ENCODE data around the gene CD47. TPM values are rescaled to one million over a fixed set of nuclear protein-coding genes. Genes with fewer than 3 reads are reported as not detected.

Gene CD47
- total and polyA plus RNA-seq, 8 donors: 142 to 356 (median 187) TPM

- Histone ChIP-seq H3K4me1 (no peaks in the 10 kb centered on the region), H3K36me3 (no peaks in the 10 kb centered on the region), H3K27ac (no peak overlapping the region), H3K4me3 (no peak overlapping the region), H3K9me3 (no peaks in the 10 kb centered on the region), H3K27me3 (peaks cover 0 to 8% of the 10 kb centered on the region in 2 donors)
- ATAC-seq: no peak
- DNase-seq: no peak
- intact Hi-C loops (cut with DNase I): no loop called here
- TF ChIP-seq, protein P1, sequence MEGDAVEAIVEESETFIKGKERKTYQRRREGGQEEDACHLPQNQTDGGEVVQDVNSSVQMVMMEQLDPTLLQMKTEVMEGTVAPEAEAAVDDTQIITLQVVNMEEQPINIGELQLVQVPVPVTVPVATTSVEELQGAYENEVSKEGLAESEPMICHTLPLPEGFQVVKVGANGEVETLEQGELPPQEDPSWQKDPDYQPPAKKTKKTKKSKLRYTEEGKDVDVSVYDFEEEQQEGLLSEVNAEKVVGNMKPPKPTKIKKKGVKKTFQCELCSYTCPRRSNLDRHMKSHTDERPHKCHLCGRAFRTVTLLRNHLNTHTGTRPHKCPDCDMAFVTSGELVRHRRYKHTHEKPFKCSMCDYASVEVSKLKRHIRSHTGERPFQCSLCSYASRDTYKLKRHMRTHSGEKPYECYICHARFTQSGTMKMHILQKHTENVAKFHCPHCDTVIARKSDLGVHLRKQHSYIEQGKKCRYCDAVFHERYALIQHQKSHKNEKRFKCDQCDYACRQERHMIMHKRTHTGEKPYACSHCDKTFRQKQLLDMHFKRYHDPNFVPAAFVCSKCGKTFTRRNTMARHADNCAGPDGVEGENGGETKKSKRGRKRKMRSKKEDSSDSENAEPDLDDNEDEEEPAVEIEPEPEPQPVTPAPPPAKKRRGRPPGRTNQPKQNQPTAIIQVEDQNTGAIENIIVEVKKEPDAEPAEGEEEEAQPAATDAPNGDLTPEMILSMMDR (IDR thresholded peaks at IDR 0.05): no peak
Measured at GRCh38 chr3:108013141-108014055, 77.4 kb downstream of the CD47 start.

DNA sequence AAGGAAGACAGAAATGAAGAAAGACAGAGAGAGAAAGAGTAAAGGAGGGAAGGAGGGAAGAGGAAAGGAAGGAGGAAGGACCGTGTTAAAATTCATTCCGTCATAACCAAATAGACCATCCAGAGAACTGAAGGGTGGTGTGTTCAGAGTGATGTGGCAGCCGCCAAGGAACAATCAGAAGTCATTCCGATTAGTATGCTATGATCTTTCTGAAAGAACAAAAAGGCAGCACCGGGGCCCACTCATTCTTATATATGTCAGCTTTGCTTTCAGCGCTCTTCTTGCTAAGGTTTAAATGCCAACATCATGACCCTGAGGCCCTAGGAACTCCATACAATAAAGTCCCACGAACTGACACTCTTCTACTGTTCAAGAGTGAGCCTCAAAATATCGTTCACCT lies 78.5 kb downstream of the CD47 start:
- Histone ChIP-seq H3K4me1 (peaks cover 0 to 3% of the 10 kb centered on the region in 2 donors), H3K27ac (no peak overlapping the region), H3K4me3 (no peak overlapping the region), H3K9me3 (no peaks in the 10 kb centered on the region), H3K36me3 (no peaks in the 10 kb centered on the region), H3K27me3 (no peaks in the 10 kb centered on the region)
- no peak for ATAC-seq
- no peak for DNase-seq
- intact Hi-C loops (cut with DNase I): no loop called here
- TF ChIP-seq, protein P1 (IDR thresholded peaks at IDR 0.05): no peak

- no peak overlapping the region for H3K4me3 ChIP-seq
- H3K27me3 ChIP-seq: no peaks in the 10 kb centered on the region
- intact Hi-C loops (cut with DNase I): no loop called here
- no peak overlapping the region for H3K27ac ChIP-seq
- ATAC-seq: no peak
- peaks cover 3 to 10% of the 10 kb centered on the region in 2 donors for H3K4me1 ChIP-seq
- H3K36me3 ChIP-seq: no peaks in the 10 kb centered on the region
- no peak for DNase-seq
- TF ChIP-seq, protein P1 (IDR thresholded peaks at IDR 0.05): no peak
- H3K9me3 ChIP-seq: no peaks in the 10 kb centered on the region
Measured at GRCh38 chr3:108011616-108012015, 79.2 kb downstream of the CD47 start.

DNA sequence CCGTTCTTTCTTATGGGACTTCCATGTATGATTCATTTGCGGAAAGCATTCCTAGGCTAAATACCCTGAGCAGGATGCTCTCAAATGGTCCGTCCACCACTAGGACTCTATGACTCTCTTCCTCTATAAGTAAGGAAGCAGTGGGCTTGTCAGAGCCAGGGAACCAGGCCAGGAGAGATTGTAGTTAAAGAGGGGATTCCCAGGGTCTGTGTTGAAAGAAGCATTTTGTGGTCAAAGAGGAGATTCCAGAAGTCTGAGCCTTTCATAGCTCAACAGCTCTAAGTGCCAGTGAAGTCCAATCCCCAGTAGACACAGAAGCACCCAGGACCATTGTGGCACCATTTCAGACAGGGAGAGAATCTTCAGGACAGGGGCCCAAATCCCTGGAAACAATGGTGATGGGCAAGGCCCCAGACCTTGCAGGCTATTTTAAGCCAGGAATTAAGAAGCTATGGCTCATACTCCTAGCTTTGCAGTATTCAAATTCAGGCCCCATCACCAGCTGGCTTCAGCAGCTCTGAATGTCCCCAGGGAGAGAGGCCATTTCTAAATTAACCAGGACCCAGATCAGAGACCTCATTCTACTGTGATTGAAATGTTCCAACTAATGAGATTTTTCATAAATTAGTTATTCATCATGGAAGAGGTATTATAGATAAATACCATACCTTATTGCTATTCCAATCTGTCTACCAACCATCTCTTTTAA lies 81.7 kb downstream of the CD47 start:
- TF ChIP-seq, protein P1 (IDR thresholded peaks at IDR 0.05): no peak
- Histone ChIP-seq H3K4me1 (peaks cover 11 to 36% of the 10 kb centered on the region in 2 donors), H3K9me3 (no peaks in the 10 kb centered on the region), H3K36me3 (no peaks in the 10 kb centered on the region), H3K4me3 (no peak overlapping the region), H3K27ac (no peak overlapping the region), H3K27me3 (peaks cover 0 to 6% of the 10 kb centered on the region in 2 donors)
- DNase-seq: no peak
- intact Hi-C loops (cut with DNase I): no loop called here
- ATAC-seq: no peak

DNA sequence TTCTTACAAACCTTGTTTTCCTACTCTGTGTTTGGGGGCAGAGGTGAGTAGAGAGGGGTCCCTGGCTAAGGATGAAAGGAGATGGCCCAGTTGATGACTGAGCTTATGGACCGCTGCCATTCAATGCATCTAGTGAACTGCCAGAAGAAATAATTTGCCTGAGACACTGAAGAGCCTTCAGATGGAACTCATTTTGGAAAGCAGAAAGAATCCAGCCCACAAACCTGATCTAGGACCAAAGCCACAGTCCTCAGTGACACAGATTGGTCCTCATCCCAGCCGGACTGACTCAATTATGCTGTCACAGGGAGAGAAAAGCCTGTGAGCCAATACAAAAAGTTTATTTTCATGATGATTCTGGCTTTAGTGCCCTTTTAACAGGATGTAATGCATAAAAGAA lies 82.7 kb downstream of the CD47 start:
- intact Hi-C loops (cut with DNase I): no loop called here
- no peaks in the 10 kb centered on the region for H3K9me3 ChIP-seq
- no peak for ATAC-seq
- H3K4me3 ChIP-seq: no peak overlapping the region
- H3K4me1 ChIP-seq: peaks cover 11 to 36% of the 10 kb centered on the region in 2 donors
- no peak overlapping the region for H3K27ac ChIP-seq
- TF ChIP-seq, protein P1 (IDR thresholded peaks at IDR 0.05): no peak
- no peak for DNase-seq
- H3K27me3 ChIP-seq: peaks cover 0 to 6% of the 10 kb centered on the region in 2 donors
- H3K36me3 ChIP-seq: no peaks in the 10 kb centered on the region

Data from left lung (tissue), 10 donors.